Right lobe of liver (tissue), 4 donors: ENCODE results near the gene PTPRN2.

ENCODE experiments used
- CTCF ChIP-seq, 4 donors: fragments of 200-600 bp in 3 of 4; fragments of 450-650 bp in 1 of 4; IDR thresholded peaks; one replicate each; pipeline versions ENCODE4 v1.5.1 to v1.8.0; 2016 to 2022; ENCODE audit warnings: antibody characterized with exemption in 4 of 4, mild to moderate bottlenecking in 2 of 4
- POLR2A ChIP-seq: fragments of 450-650 bp; IDR thresholded peaks from one replicate; pipeline ENCODE4 v1.6.1; 2017; ENCODE audit warnings: antibody characterized with exemption, mild to moderate bottlenecking
- donor health status: DM: no; HTN: no; CAD: no.
- donor health status: DM: no; HTN: no; CAD: no.
- donor health status: DM: no; HTN: yes; CAD: no.

GRCh38 chr7:158141806-158142518 is 445.7 kb downstream of the PTPRN2 start:
- TF ChIP-seq POLR2A (no peak), CTCF (IDR thresholded peaks at IDR 0.05) (no peak)
